GM04503 (cell line): ENCODE data around the gene OR7A5.
"Not testable (repeated sequence)": the region's sequence is repeated elsewhere in the genome, so short reads cannot be mapped to it uniquely, and the experiment has no call there.

Experiments
- DNase-seq: peaks from one replicate; pipeline ENCODE4 v3.0.0-alpha.2; 2012; ENCODE audit warnings: low read depth

The OR7A5 gene

DNA sequence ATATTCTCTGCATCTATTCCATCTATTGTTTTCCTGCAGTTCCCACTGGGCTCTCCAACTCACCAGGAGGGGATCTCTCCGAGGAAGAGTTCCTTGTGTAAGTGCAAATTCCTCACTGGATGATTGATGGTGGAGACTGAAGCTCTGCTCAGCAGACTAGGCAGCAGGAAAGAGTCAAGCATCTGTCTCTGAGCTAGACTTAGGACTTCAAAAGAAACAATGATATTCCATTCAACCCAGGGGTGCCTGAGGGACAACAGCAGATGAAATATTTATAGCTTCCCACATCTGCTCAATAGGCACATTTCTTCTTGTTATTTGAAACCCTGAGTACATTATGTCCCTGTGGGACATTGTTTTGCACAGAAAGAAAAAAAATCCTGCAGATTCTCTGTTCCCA, at the start of gene OR7A5, which contains the start of gene OR7C1:
Gene OR7A5 (minus strand): TSS at position 175 of the 400 bp plus-strand sequence. CDS start 6,944 bp downstream, outside the sequence.
Gene OR7C1 (minus strand): TSS at position 175 of the 400 bp plus-strand sequence. CDS start 35,049 bp downstream, outside the sequence.
- no peak for DNase-seq

DNA sequence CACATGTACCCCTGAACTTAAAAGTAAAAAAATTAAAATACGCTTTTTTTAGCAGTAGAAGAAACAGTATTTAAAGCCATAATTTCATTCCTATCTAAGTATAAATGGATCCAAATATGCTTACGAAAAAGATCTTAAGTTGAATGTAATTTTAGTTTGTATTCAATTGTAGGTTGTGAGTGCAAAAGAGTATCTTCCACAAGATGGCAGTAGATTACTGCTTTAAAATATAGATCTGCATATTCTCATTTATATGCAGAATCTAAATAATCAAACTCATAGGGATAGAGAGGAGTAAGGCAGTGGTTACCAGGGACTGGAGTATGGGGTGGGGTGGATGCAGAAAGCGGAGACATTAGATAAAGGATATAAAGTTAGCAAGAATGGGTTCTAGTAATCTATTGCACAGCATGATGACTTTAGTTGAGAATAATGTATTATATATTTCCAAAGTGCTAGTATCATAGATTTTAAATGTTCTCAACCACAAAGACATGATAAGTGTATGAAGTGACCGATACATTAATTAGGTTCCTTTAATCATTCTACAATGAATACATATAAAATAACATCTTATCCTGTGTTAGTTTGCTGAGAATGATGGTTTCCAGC, 36.7 kb upstream of the OR7A5 start:
- no peak for DNase-seq

- DNase-seq = no peak
Measured at GRCh38 chr19:14868497-14868896, 33.5 kb upstream of the OR7A5 start.

GRCh38 chr19:14848822-14849221, 13.8 kb upstream of the OR7A5 start, which contains the start of gene OR7A10:
Gene OR7A10, minus strand, starts transcription at chr19:14848922. Its CDS starts 7,045 bp downstream, at chr19:14841877.
- no peak for DNase-seq

GRCh38 chr19:14843578-14843977, 8.6 kb upstream of the OR7A5 start:
- DNase-seq = no peak

DNA sequence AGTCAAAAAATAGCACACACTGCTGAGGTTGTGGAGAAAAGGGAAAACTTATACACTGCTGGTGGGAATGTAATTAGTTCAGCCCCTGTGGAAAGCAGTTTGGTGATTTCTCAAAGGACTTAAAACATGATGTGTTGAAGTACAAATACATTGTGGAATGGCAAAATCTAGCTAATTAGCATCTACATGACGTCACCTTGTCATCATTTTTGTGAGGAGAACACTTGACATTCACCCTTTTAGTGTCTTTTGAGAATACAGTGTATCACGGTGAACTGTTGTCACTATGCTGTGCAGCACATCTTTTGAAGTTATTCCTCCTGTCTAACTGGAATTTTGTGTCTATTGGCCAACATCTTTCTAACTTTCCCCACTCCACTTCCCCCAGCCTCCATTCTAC, 8.2 kb upstream of the OR7A5 start:
- no peak for DNase-seq

- DNase-seq = no peak
Measured at GRCh38 chr19:14840206-14840605, 5.2 kb upstream of the OR7A5 start.

- DNase-seq = no peak
Measured at GRCh38 chr19:14837391-14837790, 2.4 kb upstream of the OR7A5 start.

GRCh38 chr19:14830702-14831101, 4.3 kb downstream of the OR7A5 start:
- no peak for DNase-seq

DNA sequence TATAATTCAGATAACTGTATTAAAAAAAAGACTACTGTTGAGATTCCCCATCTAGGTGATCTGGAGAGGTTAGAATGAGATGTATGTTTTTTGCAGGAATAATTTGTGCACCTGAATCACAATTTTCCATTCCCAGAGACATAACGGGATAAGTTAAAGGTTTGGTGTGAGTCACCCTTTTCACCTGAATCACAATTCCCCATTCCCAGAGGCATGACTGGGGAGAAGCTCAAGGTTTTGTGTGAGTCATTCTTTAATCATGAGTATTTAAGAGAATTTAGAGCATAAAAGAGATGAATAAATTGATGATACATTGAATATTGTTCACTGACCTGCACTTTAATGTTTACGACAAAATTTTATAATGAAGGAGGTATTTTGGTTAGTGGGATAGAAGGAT, 9.0 kb downstream of the OR7A5 start:
- no peak for DNase-seq

DNA sequence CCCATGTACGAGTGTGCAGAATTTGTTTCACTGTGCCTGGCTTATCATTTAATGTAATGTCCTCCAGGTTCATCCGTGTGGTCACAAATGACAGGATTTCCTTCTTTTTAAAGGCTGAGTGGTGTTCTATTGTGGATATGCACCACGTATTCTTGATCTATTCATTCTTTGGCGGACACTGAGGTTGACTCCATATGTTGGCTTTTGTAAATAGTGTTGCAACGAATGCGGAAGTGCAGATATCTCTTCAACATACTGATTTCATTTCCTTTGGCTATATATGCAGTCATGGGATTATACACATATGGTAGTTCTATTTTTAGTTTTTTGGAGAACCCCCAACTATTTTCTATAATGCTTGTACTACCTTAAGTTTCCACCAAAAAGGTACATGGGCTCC, 13.0 kb downstream of the OR7A5 start:
- DNase-seq = no peak

DNA sequence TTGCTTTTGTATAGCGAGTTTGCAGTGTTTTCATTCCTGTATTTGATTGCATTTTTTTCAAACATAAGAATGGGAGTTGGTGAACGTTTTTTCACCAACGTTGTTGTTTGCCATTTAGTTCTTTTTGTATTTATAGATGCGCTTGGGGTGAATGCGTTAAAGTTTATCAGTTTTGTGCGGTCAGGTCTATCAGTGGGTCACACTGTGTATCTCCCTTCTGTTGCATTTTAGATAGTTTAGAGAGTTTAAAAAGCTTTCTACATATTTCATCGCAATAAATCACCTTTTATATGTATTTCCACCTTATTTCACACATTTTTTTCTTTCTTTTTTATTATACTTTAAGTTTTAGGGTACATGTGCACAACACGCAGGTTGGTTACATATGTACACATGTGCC, 16.4 kb downstream of the OR7A5 start:
- DNase-seq = no peak

GRCh38 chr19:14817052-14817451, 17.9 kb downstream of the OR7A5 start:
- DNase-seq = no peak

GRCh38 chr19:14814982-14815652, 19.9 kb downstream of the OR7A5 start:
- DNase-seq = no peak

GRCh38 chr19:14809272-14810057, 25.5 kb downstream of the OR7A5 start:
- DNase-seq = no peak

GRCh38 chr19:14804765-14805164, 30.2 kb downstream of the OR7A5 start:
- DNase-seq = no peak

DNA sequence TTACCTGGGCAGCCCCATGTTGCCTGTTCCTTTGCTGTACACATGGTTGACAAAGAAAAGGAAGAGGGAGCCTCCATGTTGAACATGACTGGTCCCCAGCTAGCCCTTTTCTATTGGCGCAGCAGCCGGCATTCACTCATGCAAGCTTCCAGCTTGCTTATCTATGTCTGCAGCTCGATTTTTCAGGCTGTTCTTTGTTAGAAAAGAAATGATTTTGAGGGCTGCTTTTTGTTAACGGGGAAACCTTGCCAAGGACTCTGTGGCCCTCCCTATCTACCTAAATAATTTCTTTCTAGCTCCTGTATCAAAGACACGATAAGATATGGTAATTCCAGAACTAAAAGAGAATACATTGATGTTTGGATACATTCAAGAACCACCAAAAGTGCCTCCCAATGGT, 36.2 kb downstream of the OR7A5 start:
- DNase-seq = no peak

- no peak for DNase-seq
Measured at GRCh38 chr19:14796021-14796420, 39.0 kb downstream of the OR7A5 start.

GRCh38 chr19:14795078-14795721, 39.8 kb downstream of the OR7A5 start:
- no peak for DNase-seq

DNA sequence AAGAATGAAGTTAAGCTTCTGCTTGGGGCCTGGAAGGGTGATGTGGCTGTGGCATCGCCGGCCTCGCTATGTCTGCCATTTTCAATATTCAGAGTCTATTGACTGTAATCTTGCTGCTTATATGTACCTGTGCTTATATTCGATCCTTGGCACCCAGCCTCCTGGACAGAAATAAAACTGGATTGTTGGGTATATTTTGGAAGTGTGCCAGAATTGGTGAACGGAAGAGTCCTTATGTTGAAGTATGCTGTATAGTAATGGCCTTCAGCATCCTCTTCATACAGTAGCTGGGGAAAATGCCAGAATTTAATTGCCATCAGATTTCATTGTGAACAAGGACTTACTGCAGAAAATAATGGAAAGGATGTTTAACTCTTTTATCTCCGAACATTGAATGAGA, 42.7 kb downstream of the OR7A5 start:
- DNase-seq = not testable (repeated sequence)

DNA sequence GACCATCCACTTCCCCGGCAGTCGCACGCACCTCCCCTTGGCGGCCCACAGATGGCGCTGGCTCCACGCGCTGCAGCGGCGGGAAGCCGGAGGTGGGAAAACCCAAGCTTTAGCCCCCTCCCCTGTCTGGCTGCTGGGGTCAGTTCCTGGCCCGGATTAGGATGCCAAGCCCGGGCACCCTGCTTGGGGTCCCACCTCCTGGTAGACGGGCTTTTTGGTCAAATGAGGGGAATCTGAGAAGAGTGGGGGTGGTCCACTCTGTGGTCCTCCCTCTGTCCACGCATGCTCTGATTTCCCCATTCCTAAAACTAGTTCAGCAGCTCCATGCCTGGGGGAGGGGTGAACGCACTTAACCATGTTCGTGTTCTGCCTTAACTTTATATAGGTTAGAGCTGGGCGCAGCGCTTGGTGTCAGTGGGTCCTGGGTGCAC, 48.5 kb downstream of the OR7A5 start:
- no peak for DNase-seq

DNA sequence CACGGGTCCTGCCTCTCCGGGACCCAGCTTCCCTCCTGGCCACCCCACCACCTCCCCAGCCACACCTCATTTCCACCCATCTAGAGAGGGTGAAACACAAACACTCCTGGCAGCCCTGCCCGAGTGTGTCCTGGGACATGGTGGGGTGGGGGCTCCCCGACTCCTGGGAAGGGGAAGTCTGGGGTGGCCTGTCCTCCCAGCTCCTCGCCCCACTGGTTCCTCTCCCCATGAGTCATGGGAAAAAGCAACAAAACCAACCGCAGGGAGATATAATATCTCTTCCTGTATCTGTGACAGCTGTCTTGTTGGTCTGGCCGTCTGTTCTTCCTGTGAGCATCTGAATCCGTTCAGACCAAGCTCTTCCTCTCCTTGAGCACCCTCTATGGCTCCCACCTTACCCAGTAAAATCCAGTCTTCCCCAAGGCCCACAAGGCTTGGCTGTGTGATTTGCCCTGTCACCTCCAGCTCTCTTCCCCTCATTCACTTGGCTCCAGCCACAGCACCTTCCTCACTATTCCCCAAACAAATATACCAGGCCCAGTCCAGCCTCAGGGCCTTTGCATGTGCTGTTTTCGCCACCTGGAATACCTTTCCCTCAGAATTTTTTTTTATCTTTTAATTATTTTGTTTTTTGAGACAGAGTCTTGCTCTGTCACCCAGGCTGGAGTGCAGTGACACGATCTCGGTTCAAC, 49.7 kb downstream of the OR7A5 start:
- DNase-seq = not testable (repeated sequence)
